Psoas muscle (tissue), 8 donors: ENCODE measurements around the gene CNOT6. TPM values are rescaled to one million over a fixed set of nuclear protein-coding genes. Genes with fewer than 3 reads are reported as not detected.

Source experiments
- ATAC-seq, 4 donors: fragments of 200-7000 bp; cut with Tn5 transposase; one replicate each; pipeline ENCODE4 v1.9.1; 2020; ENCODE audit warnings: moderate library complexity in 3 of 4, mild to moderate bottlenecking in 2 of 4
- DNase-seq, 2 donors: peaks; one replicate each; pipeline ENCODE4 v3.0.0-alpha.2; 2020
- H3K27ac ChIP-seq: fragments of 200-600 bp; one replicate; pipeline ENCODE4 v1.8.0; 2022
- H3K27me3 ChIP-seq, 3 donors: fragments of 200-600 bp in 1 of 3; one replicate each; pipeline versions ENCODE4 v1.6.1 to v1.8.0; 2013 to 2022; ENCODE audit warnings: low read length in 2 of 3, mild to moderate bottlenecking in 2 of 3, moderate library complexity in 1 of 3; ENCODE audit not compliant: insufficient read depth in 3 of 3
- H3K36me3 ChIP-seq, 2 donors: fragments of 200-600 bp in 1 of 2; one replicate each; pipeline versions ENCODE4 v1.6.1 to v1.8.0; 2013 to 2022; ENCODE audit warnings: low read depth in 1 of 2, mild to moderate bottlenecking in 1 of 2, moderate library complexity in 1 of 2; ENCODE audit not compliant: insufficient read depth in 1 of 2
- H3K4me1 ChIP-seq: fragments of 200-600 bp; one replicate; pipeline ENCODE4 v1.8.0; 2022
- H3K4me3 ChIP-seq: fragments of 200-600 bp; one replicate; pipeline ENCODE4 v1.8.0; 2022; ENCODE audit warnings: mild to moderate bottlenecking
- H3K9me3 ChIP-seq: fragments of 200-600 bp; one replicate; pipeline ENCODE4 v1.8.0; 2022
- WGBS, 3 donors: extraction: QIAGEN DNeasy Blood & Tissue Kit; methylation state at CpG; one replicate each; pipeline versions ENCODE4 v1.1.6 to v1.1.7; 2013; 5-methylcytosine and 5-hydroxymethylcytosine counted together
- intact Hi-C, 2 donors: fragments of 100-400 bp; cut with DNase I; formaldehyde crosslinking; loops; one replicate each; pipeline versions ENCODE4 v1.11.0 to v1.14.2; 2022
- polyA plus RNA-seq, 3 donors: library from polyadenylated mRNA; stranded (reverse); fragments of 200-250 nt; gene quantifications; one replicate each; pipeline ENCODE4 v1.2.3, GENCODE V29; 2013
- total RNA-seq, 4 donors: library from RNA; stranded (reverse); fragmentation: NEBNext Ultra II Directional in 2 of 4; extraction: Animal tissue kit (Norgen Biotek cat#: 25700) in 2 of 4; gene quantifications; one replicate each; pipeline versions ENCODE4 v1.2.1 to v1.2.4, GENCODE V29; 2021 to 2023
- TF ChIP-seq, protein P1 (sequence below): fragments of 200-600 bp; IDR thresholded peaks from one replicate; pipeline ENCODE4 v1.8.0; 2022; ENCODE audit warnings: antibody characterized with exemption
- donor health status: healthy with polysubstance abuse.
- donor health status: DM: no; HTN: no; CAD: no; lungs with moderate emphysema.
- donor health status: Bipolar disorder and iron deficiency.
- donor health status: healthy.
- donor health status: DM: yes; HTN: yes; CAD: no.
- donor health status: DM: no; HTN: no; CAD: no.
- donor health status: DM: no; HTN: no; CAD: no.
- donor health status: DM: yes; HTN: yes; CAD: no.

Gene CNOT6
- total and polyA plus RNA-seq, 7 donors = 3.6 to 13.7 (median 8.7) TPM

- ATAC-seq (no peak), DNase-seq (no peak)
- WGBS, 3 donors = 86 to 91% (median 87%) methylated on average over 3 of the region's 3 CpGs
- no peaks in the 10 kb centered on the region for H3K9me3 ChIP-seq
- no peaks in the 10 kb centered on the region for H3K36me3 ChIP-seq
- TF ChIP-seq, protein P1, sequence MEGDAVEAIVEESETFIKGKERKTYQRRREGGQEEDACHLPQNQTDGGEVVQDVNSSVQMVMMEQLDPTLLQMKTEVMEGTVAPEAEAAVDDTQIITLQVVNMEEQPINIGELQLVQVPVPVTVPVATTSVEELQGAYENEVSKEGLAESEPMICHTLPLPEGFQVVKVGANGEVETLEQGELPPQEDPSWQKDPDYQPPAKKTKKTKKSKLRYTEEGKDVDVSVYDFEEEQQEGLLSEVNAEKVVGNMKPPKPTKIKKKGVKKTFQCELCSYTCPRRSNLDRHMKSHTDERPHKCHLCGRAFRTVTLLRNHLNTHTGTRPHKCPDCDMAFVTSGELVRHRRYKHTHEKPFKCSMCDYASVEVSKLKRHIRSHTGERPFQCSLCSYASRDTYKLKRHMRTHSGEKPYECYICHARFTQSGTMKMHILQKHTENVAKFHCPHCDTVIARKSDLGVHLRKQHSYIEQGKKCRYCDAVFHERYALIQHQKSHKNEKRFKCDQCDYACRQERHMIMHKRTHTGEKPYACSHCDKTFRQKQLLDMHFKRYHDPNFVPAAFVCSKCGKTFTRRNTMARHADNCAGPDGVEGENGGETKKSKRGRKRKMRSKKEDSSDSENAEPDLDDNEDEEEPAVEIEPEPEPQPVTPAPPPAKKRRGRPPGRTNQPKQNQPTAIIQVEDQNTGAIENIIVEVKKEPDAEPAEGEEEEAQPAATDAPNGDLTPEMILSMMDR = no peak
- H3K27ac ChIP-seq = no peak overlapping the region
- intact Hi-C loops = no loop called here
- no peak overlapping the region for H3K4me3 ChIP-seq
- H3K4me1 ChIP-seq = peaks cover 4% of the 10 kb centered on the region
- peaks cover 0 to 21% (median 9%) of the 10 kb centered on the region in 3 donors for H3K27me3 ChIP-seq
Measured at GRCh38 chr5:180586204-180586603, 92.0 kb downstream of the CNOT6 start.

GRCh38 chr5:180586870-180587269 lies 92.7 kb downstream of the CNOT6 start:
- no peak for ATAC-seq
- 83 to 91% (median 91%) methylated on average over 10 of the region's 10 CpGs for WGBS, 3 donors

GRCh38 chr5:180589771-180590542 lies 95.8 kb downstream of the CNOT6 start:
- TF ChIP-seq, protein P1 = no peak
- intact Hi-C loops = no loop called here
- 1 to 3% (median 2%) methylated on average over 26 to 44 of the region's 44 CpGs for WGBS, 3 donors

More at GRCh38 chr5:180586870-180587269, 92.7 kb downstream of the CNOT6 start:
- Histone ChIP-seq H3K4me1 (peaks cover 4% of the 10 kb centered on the region), H3K4me3 (no peak overlapping the region), H3K36me3 (no peaks in the 10 kb centered on the region), H3K27me3 (peaks cover 0 to 28% (median 9%) of the 10 kb centered on the region in 3 donors), H3K9me3 (no peaks in the 10 kb centered on the region), H3K27ac (no peak overlapping the region)
- no peak for DNase-seq
- intact Hi-C loops = no loop called here
- TF ChIP-seq, protein P1 = no peak

DNA sequence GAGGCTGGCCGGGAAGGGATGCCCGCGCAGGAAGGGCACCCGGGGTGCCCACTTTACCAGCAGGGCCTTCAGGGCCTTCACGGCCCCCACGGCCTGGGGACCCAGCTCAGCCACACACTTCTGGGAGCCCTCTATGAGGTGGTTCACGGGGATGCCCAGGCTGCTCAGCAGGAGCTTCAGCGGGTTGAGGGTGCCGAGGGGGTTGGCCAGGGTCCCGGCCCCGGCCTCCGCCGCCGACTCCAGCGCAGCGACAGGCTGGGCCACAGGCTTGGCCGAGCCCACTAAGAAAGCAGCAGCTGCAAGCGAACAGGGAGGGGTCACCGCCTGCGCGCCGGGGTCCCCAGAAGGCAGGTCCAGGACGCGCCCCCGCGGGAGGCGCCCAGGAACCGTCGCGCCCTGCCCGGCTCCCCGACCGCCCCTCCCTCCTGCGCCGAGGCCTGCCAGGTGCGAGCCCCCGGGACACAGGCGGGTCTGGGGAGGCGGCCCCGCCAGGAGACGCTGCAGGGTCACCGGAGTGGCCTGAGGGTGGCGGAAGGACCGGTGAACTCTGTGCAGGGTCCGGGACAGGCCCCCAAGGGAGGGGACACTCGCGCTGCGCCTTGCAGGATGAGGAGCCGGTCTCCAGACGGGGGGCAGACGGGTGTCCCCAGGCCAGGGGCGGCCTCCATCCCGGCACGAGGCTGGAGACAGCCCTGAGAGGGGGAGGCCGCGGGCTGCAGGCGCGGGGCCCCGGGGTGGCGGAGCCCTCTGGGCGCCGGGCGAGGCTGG lies 96.5 kb downstream of the CNOT6 start:
- intact Hi-C loops = no loop called here
- no peak for DNase-seq

More at GRCh38 chr5:180589771-180590542, 95.8 kb downstream of the CNOT6 start:
- Histone ChIP-seq H3K27me3 (peaks cover 0 to 48% (median 12%) of the 10 kb centered on the region in 3 donors), H3K27ac (no peak overlapping the region), H3K9me3 (no peaks in the 10 kb centered on the region), H3K4me3 (peak overlapping the region; percentile 53), H3K4me1 (peaks cover 4% of the 10 kb centered on the region), H3K36me3 (no peaks in the 10 kb centered on the region)
- DNase-seq = no peak
- ATAC-seq = no peak

More for the DNA sequence above, 96.5 kb downstream of the CNOT6 start:
- Histone ChIP-seq H3K27me3 (peaks cover 0 to 48% (median 12%) of the 10 kb centered on the region in 3 donors), H3K4me3 (peak overlapping the region; percentile 53), H3K36me3 (no peaks in the 10 kb centered on the region), H3K27ac (no peak overlapping the region), H3K9me3 (no peaks in the 10 kb centered on the region), H3K4me1 (peaks cover 4% of the 10 kb centered on the region)
- ATAC-seq = peak in 1 of 4 donors; percentile 25
- TF ChIP-seq, protein P1 = no peak
- whole genome bisulfite sequencing, 3 donors = 0 to 1% (median 1%) methylated on average over 35 to 63 of the region's 63 CpGs
